Activated CD8-positive, alpha-beta T cell treated with anti-CD3 and anti-CD28 coated beads for 36 hours (primary cell): ENCODE results near the gene SH3BGR. TPM values are rescaled to one million over a fixed set of nuclear protein-coding genes. Genes with fewer than 3 reads are reported as not detected.

ENCODE experiments used
- ATAC-seq: fragments of 200-7000 bp; cut with Tn5 transposase; one replicate; pipeline ENCODE4 v1.10.0; 2021; ENCODE audit warnings: mild to moderate bottlenecking, moderate library complexity
- CTCF ChIA-PET: fragments of 350-600 bp; sonication (Branson Sonifier 250); formaldehyde crosslinking; loops from one replicate; lab custom pipeline; 2021; ENCODE audit warnings: antibody characterized with exemption; lab: Charles Lee
- POLR2A ChIA-PET: fragments of 350-600 bp; sonication (Branson Sonifier 250); formaldehyde crosslinking; loops from one replicate; lab custom pipeline; 2021; ENCODE audit warnings: antibody characterized with exemption; lab: Charles Lee
- DNase-seq: peaks from one replicate; pipeline ENCODE4 v3.0.0-alpha.2; 2020
- H3K27ac Mint-ChIP-seq: one replicate; pipeline ENCODE4 v1.8.0; 2021; ENCODE audit warnings: mild to moderate bottlenecking, mixed read lengths
- H3K27me3 Mint-ChIP-seq: one replicate; pipeline ENCODE4 v1.8.0; 2021; ENCODE audit warnings: mixed read lengths
- H3K36me3 Mint-ChIP-seq: one replicate; pipeline ENCODE4 v1.8.0; 2021; ENCODE audit warnings: low read depth, mixed read lengths
- H3K4me1 Mint-ChIP-seq: one replicate; pipeline ENCODE4 v1.8.0; 2021; ENCODE audit warnings: low read depth, mixed read lengths
- H3K4me3 Mint-ChIP-seq: one replicate; pipeline ENCODE4 v1.8.0; 2021; ENCODE audit warnings: mild to moderate bottlenecking, moderate library complexity, mixed read lengths
- H3K9me3 Mint-ChIP-seq: one replicate; pipeline ENCODE4 v1.8.0; 2021; ENCODE audit warnings: mixed read lengths
- intact Hi-C: fragments of 100-400 bp; cut with micrococcal nuclease; formaldehyde crosslinking; loops from one replicate; pipeline ENCODE4 v1.10.0; 2022
- total RNA-seq, 2 experiments: library from RNA; stranded (reverse); gene quantifications; one replicate each; pipeline ENCODE4 v1.2.3, GENCODE V29; 2021
- TF ChIP-seq, protein P1 (sequence below): fragments of 200-600 bp; IDR thresholded peaks from one replicate; pipeline ENCODE4 v1.8.0; 2022; ENCODE audit warnings: antibody characterized with exemption, mild to moderate bottlenecking

SH3BGR gene
- total RNA-seq, 2 experiments from 2014 or later, result 4.5 to 4.8 TPM

DNA sequence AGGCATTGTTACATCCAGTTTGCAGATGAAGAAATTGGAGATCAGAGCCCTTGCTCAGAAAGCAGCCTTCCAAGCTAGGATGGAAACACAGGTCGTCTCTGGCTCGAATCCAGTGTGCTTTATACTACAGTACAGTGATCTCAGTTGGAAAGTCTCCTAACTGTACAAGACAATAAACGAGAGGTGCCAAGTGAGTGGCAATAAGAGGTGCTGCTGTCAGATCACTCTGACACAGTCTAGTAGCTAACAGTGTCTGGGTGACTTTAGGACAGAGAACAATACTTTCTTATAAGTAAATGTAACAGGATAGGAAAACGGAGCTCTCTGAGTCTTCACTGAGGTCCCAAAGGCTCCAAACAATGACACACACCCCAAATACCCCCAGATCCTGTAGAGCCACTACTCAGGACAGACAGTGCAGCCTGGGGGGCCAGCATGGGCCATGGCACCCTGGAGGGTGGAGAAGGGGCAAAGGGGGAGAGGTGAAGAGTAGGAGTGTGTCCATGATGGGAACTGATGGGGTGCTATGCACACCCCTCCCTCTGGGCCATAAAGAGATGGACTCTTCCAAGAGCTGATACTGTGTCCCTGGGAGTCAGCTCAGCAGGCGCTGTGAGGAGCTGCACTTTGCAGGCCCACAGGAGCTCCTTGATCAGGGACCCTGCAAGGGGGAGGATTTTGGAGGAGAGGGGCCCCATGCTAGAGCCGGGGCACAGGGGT lies 3.3 kb downstream of the SH3BGR start:
- Mint-ChIP-seq H3K4me3 (no peak overlapping the region), H3K9me3 (no peaks in the 10 kb centered on the region), H3K27ac (no peak overlapping the region), H3K36me3 (no peaks in the 10 kb centered on the region), H3K27me3 (no peaks in the 10 kb centered on the region), H3K4me1 (no peaks in the 10 kb centered on the region)
- intact Hi-C loops, result no loop called here
- CTCF ChIA-PET, result interaction anchor here (1.0 to 4.4 kb wide), 2 partner anchors 14 to 15 kb away, joined by 3 to 15 read pairs; no protein-coding TSS in a partner anchor
- TF ChIP-seq, protein P1, sequence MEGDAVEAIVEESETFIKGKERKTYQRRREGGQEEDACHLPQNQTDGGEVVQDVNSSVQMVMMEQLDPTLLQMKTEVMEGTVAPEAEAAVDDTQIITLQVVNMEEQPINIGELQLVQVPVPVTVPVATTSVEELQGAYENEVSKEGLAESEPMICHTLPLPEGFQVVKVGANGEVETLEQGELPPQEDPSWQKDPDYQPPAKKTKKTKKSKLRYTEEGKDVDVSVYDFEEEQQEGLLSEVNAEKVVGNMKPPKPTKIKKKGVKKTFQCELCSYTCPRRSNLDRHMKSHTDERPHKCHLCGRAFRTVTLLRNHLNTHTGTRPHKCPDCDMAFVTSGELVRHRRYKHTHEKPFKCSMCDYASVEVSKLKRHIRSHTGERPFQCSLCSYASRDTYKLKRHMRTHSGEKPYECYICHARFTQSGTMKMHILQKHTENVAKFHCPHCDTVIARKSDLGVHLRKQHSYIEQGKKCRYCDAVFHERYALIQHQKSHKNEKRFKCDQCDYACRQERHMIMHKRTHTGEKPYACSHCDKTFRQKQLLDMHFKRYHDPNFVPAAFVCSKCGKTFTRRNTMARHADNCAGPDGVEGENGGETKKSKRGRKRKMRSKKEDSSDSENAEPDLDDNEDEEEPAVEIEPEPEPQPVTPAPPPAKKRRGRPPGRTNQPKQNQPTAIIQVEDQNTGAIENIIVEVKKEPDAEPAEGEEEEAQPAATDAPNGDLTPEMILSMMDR, result no peak
- POLR2A ChIA-PET, result no interaction called here
- DNase-seq, result no peak
- no peak for ATAC-seq

DNA sequence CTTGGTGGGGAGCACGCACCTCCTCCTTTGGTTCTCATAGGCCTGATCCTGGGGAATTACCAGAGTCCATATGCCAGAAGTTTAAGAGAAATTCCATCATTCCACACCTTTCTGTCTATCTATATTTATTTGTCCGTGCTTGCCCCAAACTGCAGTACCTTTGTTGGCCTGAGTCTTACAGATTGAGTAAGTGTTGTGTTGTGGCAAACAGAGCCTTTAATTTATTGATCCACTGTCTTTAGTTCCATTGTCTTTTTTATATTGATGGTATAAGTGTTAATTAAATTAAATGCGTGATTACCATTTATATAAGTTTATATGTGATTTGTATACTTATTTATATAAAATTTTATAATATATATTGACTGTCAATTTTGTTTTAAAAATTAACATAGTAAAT lies 4.9 kb downstream of the SH3BGR start:
- H3K36me3 Mint-ChIP-seq, result no peaks in the 10 kb centered on the region
- POLR2A ChIA-PET, result no interaction called here
- H3K27me3 Mint-ChIP-seq, result no peaks in the 10 kb centered on the region
- H3K9me3 Mint-ChIP-seq, result no peaks in the 10 kb centered on the region
- intact Hi-C loops, result no loop called here
- DNase-seq (no peak), ATAC-seq (no peak)
- H3K4me1 Mint-ChIP-seq, result peaks cover 3% of the 10 kb centered on the region
- CTCF ChIA-PET, result no interaction called here
- no peak overlapping the region for H3K27ac Mint-ChIP-seq
- no peak overlapping the region for H3K4me3 Mint-ChIP-seq
- TF ChIP-seq, protein P1, result peak; percentile 35

DNA sequence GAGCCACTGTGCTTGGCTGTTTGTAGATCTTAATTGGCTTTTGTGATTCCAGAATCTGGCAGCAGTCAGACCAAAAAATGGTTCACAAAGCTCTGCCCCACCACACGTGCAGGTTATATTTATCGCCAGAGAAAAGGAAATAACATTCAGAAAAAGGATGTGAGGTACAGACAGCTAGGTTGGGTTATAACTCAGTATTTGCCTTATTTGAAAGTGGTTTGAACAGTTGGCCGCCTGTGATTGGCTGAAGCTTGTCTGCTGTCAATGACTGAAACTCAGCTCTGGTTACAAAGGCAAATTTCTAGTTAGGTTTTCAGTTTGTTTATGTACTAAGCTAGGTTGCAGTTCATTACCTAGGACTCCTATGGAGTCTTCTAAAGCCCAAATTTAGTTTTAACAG lies 9.6 kb downstream of the SH3BGR start:
- TF ChIP-seq, protein P1, result no peak
- H3K27me3 Mint-ChIP-seq, result no peaks in the 10 kb centered on the region
- no peak overlapping the region for H3K27ac Mint-ChIP-seq

DNA sequence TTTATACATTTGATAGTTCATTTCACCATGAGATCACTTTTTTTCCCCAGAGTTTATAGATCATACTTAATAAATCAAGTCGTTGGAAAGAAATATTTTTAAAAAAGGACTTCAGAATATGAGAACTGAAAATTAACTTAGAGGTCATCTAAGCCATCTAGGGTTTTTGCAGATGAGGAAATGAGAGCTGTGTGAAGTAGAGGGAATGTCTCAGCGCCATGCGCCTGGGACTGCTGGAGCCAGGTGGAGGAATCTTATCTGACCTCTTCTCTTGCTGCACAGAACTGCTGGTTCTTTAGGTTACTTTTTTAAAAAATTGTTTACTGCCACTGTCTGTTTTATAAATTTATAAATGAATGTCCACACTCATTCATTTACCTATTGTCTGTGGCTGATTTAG lies 11.5 kb downstream of the SH3BGR start:
- Mint-ChIP-seq H3K4me3 (no peak overlapping the region), H3K9me3 (no peaks in the 10 kb centered on the region), H3K36me3 (peaks cover 5% of the 10 kb centered on the region), H3K27me3 (no peaks in the 10 kb centered on the region), H3K4me1 (peaks cover 3% of the 10 kb centered on the region), H3K27ac (no peak overlapping the region)
- CTCF ChIA-PET, result no interaction called here
- POLR2A ChIA-PET, result no interaction called here
- intact Hi-C loops, result no loop called here
- TF ChIP-seq, protein P1, result no peak
- DNase-seq, result no peak
- ATAC-seq, result no peak

More for the DNA sequence above, 9.6 kb downstream of the SH3BGR start:
- ChIA-PET POLR2A (no interaction called here), CTCF (no interaction called here)
- peaks cover 4% of the 10 kb centered on the region for H3K36me3 Mint-ChIP-seq
- no peaks in the 10 kb centered on the region for H3K9me3 Mint-ChIP-seq
- ATAC-seq (peak; percentile 49), DNase-seq (peak; percentile 30)
- H3K4me3 Mint-ChIP-seq, result no peak overlapping the region
- intact Hi-C loops, result no loop called here
- H3K4me1 Mint-ChIP-seq, result peaks cover 3% of the 10 kb centered on the region

DNA sequence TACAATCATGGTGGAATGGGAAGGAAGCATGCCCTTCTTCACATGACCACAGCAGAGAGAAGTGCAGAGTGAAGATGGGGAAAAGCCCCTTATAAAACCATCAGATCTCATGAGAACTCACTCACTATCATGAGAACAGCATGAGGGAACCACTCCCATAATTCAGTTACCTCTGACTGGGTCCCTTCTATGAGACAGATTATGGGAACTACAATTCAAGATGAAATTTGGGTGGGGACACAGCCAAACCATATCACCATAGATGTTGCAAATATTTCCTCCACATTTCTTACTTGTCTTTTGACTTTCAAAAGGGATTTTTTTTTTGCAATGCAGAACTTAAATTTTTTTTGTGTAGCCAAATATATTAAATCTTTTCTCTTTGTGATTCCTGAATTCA lies 14.8 kb downstream of the SH3BGR start:
- CTCF ChIA-PET, result no interaction called here

More for the DNA sequence above, 14.8 kb downstream of the SH3BGR start:
- H3K4me1 Mint-ChIP-seq, result no peaks in the 10 kb centered on the region
- TF ChIP-seq, protein P1, result no peak
- DNase-seq, result no peak
- H3K36me3 Mint-ChIP-seq, result peaks cover 5% of the 10 kb centered on the region
- intact Hi-C loops, result no loop called here
- no peak overlapping the region for H3K4me3 Mint-ChIP-seq
- ATAC-seq, result no peak
- POLR2A ChIA-PET, result no interaction called here
- H3K9me3 Mint-ChIP-seq, result no peaks in the 10 kb centered on the region
- no peaks in the 10 kb centered on the region for H3K27me3 Mint-ChIP-seq
- no peak overlapping the region for H3K27ac Mint-ChIP-seq
